ENCODE data around the gene PLD1.

Gene PLD1

DNA sequence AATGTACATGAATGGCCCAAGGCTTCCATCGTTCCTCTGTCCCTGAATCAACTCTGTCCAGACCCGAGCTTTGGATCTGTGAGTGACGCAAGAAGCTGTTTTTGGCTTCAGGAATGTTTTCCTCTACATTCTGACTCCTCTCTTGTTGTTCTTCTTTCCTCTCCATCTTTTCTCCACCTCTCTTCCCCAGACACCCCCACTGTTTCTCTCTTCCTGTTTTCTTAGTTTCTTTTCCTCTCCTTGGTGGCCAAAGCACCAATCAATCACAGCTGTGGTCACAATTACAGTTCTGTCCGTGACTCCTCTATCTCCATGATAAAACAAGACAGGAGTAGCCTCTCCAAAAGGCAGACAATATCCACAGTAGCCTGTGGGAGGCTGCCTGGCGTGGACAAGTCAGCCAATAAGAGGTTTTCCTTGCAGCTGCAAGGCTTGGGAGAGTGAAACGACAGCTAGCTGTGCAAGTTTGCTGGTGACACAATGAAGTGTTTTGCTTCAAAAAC, 28.0 kb upstream of the PLD1 start:
- no peak for DNase-seq (ENCODE audit: low spot score)

DNA sequence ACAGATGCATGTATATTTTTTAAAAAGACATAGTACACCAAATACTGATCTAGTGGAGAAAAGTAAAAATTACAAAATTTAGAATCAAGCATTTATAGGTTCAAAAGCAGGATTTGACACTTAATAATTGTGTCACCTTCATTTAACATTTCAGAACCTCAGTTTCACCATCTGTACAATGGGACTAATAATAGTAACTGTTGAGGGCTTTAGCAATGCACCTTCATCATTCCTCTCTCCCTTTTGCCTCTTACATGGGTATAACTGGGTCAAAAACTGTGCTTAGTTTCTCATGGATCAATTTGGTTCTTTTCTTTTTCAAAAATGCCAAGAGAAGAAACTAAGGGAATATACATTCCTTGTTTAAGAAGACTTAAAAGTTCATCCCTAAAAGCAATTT, 27.4 kb upstream of the PLD1 start:
- no peak for DNase-seq (ENCODE audit: low spot score)

DNA sequence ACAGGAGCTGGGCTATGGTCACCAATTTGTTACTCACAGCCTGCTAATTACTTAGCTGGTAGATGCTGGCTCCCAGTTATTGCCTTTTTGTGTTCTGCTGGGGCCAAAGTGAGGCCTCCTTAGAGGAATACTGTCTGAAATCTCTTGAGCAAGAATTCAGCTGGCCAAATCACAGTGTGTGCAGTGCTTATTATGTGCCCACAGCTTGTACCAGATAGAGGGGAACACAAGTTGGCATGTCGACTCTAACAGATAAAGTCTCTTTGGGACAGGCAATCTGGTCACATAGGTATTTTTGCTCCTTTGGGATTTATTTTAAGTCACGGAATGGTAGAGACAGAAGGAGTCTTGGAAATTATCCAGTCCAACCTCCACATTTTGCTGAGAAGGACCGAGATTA, 26.6 kb upstream of the PLD1 start:
- DNase-seq (ENCODE audit: low spot score) = no peak

DNA sequence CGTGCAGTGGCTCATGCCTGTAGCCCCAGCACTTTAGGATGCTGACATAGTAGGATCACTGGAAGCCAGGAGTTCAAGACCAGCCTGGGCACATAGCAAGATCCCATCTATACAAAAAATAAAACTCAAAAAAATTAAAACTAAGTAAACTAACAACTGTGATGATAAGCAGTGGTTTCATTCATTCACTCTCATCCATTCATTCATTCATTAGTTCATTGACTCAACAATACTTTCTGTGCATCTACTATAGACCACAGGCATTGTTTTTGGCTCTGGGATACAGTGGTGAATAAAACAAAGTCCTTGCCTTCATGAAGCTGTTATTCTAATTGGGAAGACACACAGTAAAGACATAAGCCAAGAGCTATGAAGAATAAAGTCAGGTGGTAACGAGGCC, 25.3 kb upstream of the PLD1 start:
- no peak for DNase-seq (ENCODE audit: low spot score)

DNA sequence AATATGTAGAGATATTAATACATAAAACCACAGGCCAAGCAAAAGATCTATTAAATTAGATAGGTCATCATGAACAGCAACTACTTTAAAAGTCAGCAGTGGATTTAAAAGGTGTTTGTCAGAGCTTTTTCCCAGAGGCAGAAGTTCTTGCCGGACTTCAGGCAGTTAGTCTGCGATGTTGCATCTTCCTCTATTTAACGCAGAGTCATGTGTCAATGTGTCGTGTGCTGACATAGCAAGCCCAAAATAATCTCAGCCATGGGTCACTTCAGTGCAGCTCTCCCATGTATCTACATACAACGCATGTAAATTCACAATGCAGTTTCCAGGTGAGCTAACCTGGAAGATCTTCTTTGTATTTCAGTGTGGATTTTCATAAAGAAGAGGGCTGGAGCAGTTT, 24.8 kb upstream of the PLD1 start:
- DNase-seq (ENCODE audit: low spot score) = no peak

DNA sequence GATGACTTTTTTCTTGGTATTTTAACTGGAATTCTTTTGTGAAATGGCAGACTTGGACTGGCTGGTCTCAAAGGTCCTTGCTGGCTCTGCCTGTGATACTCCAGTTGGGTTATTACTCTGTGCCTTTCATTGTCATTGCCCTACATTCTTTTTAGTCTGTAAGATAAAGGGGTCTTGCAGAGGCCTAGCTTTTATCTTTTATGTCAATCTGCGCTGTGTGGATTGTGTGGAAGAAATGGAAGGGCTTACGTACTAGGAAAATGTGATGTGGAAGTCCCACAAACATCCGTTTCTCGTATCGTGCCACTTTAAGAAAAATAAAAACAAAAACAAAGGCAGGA, 24.1 kb upstream of the PLD1 start:
- DNase-seq (ENCODE audit: low spot score) = no peak

DNA sequence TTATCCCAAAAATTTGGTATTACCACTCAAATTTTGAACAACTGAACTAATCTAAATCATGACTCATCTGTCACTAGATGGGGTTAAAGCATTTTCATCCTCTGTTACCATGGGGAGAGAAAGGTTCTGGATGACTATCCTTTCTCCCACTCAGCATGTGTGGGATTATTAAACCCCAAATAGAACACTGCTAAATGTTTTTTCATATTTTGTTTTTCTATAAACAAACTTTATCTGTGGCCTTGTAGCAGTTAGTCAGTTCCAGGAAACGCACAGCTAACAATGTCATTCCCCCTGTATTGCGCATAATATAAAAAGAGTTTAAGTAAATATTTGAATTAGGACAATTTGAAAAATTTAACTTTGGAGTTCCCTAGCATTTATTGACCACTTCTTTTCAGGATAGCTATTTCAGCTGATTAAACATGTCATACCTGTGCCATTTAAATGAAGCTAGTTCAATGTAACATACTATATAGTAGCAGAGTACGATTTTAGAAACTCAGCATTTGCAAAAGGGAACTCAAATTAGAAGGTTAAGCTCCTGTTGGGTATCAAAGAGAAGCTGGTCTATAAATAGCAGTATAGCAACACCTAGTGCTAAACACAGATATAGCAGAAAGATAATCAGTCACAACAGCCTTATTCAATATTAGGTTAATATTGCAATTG, 23.6 kb upstream of the PLD1 start:
- peak; percentile 79 for DNase-seq (ENCODE audit: low spot score)

DNA sequence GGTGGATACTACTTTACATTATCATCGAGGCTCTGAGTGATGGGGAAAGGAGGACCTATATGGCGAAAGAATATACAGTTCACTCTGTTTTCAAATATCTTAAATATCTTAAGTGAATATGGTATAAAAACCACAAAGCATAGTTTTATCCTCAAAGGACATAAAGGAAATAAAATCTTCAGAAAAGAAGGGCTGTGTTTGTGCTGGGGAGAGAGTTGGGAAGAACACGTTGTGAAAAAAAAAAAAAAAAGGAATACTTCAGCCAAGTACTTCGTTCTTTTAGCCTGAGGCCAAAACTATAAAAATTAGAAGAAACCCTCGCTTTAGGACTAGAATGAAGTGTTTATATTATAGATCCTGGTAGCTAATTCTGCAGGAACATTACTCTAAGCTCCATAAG, 22.7 kb upstream of the PLD1 start:
- no peak for DNase-seq (ENCODE audit: low spot score)

DNA sequence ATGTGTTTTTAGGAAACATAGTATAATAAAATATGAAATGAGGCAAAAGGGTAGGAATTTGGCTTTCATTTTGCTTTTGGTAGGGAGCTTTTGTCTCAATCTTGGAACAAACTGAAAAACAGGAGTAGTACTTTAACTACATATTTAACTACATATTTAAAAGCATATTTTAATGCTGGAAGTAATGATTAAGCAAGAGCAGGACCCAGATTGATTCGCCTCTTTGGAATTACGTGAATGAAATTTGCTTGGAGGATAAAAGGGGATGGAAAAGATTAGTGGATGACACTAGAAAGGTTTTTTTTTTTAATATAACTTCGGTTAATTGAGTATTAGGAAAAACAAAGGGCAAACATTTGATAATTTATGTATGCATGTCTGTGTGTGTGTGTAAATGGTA, 21.7 kb upstream of the PLD1 start:
- DNase-seq (ENCODE audit: low spot score) = no peak

DNA sequence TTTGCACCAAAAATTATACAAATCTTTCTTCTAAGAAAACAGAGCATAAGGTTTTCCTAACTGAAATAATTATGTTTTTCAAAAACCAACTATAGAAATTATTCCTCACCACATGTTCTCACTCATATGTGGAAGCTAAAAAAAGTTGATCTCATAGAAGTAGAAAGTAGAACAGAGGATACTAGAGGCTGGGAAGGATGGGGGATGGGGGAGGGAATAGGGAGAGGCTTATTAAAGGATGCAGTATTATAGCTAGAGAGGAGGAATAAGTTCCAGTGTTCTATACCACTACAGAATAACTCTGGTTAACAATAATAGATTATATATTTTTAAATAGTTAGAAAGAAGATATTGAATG, 20.2 kb upstream of the PLD1 start:
- no peak for DNase-seq (ENCODE audit: low spot score)

DNA sequence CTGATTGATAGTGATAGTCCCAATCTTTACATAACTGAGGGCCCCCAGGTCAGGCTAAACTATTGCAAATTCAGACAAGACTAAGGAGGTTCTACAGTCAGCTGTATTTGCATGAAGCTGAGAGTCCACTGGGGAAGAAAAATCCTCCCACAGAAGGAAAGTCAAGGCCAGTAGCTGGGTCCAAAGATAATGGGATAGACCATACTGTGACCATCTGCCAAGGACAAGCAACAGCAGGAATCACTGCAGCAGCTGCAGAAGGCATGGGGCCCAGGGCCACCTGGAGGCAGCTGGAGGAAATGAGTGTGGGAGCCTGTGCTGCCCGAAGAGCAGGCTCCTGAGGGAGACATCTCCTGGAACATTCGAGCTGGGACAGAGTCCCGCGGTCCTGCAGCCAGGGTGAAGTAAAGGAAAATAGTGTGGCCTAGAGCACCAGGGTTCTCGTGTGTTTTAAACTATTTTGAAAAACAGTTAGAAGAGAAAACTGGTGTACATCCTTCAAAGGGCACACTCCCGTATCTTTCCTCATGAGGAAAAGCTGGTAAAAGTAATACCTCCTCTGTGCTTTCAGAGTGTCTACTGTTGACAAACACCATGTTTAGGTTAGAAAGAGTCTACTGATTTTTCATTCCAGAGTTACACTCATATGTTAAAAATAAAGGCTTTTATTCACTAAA, 19.7 kb upstream of the PLD1 start:
- DNase-seq (ENCODE audit: low spot score) = peak; percentile 75

DNA sequence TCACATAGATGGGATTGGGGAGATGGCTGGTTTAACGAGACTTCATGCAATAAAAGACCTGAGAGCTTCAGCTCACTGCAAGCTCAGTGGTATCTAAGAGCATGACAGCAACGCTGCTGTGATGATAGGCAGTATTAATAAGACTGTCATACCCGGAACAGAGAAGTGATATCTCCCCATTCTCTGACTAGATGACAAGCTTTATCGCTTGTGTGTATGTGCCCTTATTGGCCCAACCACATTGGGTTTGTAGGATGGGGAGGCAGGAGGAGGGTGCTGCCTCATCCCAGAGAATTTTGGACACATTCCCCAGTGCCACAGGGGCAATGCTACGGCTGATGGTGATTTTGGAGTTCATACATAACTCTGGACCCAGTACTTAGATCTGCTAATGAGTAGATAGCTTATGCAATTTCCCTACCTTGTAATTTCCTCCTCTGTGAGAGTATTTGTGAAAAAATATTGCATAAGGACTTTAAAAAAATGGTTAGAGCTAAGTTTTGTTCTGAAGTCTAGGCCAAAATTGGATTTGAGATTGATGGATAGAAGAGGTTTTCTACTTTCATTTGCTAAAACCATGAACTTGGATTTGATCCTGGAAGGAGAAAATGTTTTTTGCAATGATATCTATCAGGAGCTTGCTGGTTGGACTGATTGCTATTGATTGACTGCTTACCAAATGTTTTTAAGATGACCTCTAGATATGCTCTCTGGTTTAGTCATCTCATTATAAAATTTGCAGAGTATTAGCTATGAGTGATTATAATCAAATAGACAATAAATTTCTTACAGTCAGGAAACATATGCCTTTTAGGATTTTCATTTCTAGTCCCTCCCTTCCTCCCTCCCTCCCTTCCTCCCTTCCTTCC, 18.9 kb upstream of the PLD1 start:
- no peak for DNase-seq (ENCODE audit: low spot score)

DNA sequence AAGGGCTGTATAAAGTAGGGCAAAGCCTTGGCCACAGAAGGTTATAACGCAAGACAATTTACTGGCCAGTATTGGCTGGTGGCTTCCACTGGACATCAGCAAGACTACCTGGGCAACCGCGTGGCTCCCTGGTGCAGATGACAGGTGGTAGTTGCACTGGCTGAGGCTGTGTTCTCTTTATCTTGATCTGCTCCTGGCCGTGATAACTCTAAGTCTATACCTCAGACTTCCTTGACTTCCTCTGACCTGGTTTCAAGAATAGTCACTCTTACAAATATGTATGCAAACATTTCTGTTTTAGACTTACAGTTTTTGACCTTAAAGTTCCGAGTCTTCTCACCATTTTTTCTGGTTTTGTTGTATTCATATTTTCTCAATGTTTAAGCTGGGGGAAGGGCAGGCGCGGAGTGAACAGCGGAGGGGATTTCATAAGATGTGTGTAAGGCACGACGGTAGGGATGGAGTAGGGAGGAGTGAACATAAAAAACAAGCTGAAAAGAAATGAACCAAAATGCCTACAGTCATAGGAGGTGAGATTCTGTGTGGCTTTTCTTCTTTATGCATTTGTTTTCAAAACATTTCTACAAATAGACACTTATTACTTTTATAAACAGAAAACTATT, 17.7 kb upstream of the PLD1 start:
- no peak for DNase-seq (ENCODE audit: low spot score)

DNA sequence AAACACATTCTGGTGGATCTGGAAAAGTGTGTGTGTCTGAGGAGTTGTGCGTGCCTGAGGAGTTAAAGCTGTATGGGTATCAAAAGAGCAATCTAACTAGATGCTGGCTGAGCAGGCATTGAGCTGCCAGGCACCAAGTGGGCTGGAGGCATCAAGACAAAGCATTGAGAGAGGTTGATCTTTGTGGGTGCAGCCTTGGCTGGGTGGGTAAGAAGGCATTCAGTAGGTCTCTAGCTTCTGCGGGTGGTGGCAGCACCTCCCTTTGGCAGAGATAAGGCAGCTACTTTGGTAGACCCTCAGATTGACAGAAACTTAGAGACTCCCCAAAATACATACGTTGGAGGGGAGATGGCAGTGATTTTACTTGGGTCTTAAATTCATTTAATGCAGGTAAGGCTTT, 17.1 kb upstream of the PLD1 start:
- no peak for DNase-seq (ENCODE audit: low spot score)

DNA sequence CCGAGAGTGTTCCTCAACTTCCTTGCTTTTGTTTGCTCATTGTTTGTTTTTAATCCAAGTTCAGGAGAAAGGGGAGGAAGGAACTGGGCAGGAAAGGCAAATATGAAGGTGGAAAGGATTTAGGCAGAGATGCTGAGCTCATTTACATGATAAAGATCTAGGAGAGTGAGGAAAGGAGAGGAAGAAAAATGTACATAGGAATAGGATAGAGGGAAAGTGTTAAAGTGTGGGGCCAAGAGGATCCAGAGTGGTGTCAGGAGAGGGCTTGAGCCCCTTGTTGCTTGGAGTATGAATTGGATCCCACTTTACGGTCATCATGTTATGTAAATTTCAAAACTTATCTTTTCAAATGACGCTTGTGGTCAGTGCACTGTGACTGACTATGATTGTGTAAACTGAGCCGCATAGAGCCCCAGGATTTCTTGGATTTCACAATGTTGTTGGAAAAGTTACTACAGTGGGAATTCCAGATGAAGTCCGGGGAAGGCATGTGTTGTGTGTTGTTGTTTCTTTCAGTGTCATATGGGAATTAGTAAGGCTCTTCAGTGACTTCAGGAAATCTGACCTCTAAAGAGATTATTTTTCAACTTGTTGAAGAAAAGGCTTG, 15.0 kb upstream of the PLD1 start:
- no peak for DNase-seq (ENCODE audit: low spot score)

DNA sequence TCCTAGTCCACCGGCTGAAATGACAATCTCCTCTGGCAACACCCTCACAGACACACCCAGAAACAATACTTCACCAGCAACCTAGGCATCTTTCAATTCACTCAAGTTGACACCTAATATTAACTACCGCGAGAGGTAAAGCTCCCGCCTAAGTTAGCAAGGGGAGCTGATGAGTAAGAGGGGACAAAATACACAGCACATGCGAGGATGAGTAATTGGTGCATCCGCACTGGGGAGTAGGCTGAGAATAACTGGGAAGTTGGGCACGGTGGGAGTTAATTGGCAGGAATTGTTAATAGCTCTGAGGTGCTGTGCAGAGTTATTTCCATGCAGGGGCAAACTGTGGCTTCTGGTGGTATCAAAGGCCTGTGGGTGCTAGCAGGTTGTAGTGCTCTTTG, 14.5 kb upstream of the PLD1 start:
- peak; percentile 34 for DNase-seq (ENCODE audit: low spot score)

DNA sequence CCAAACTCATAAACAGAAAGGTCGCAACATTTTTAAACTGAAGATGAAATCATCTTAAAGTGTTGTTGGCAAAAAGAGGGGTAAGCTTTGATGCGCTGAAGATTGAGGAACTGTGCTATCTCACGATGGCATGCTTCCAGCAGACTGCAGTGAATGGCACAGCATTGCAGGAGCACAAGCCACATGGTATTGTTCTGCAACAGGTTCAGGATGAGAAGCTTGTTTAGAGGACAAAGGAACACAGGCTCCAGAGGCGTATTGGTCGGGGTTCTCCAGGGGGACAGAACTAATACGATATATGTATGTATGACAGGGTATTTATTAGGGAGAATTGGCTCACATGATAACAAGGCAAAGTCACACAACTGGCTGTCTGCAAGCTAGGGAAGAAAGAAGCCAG, 13.8 kb upstream of the PLD1 start:
- no peak for DNase-seq (ENCODE audit: low spot score)

DNA sequence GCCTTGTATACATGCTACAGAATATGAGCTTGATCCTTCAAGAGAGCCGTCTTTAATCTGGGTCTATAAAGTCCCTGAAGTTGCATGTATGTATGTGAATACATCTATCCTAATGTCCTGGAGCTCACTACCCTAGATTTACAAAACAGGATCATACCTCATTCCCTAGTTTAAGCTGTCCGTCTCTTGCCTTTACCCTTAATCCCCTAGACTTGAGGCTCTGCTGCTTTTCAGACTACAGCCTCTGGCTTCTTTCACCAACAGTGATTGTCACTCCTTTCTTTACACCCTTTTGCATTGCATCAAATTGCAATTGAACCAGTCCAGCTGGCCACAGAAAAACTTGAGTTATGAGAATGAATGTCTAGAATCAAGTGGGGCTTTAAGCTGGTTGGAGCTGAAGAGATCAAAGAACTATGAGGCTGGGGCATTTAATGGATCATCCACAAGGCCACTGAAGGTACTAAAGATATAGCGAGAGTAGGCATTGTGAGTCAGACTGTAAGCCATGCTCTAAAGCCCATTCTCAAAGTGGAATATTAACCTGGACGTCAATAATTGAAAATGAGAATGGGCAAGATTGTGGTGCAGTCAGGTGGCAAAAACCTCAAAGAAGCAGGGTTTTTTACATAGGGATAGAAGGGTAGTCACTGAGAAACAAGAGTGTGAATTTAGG, 12.3 kb upstream of the PLD1 start:
- no peak for DNase-seq (ENCODE audit: low spot score)

DNA sequence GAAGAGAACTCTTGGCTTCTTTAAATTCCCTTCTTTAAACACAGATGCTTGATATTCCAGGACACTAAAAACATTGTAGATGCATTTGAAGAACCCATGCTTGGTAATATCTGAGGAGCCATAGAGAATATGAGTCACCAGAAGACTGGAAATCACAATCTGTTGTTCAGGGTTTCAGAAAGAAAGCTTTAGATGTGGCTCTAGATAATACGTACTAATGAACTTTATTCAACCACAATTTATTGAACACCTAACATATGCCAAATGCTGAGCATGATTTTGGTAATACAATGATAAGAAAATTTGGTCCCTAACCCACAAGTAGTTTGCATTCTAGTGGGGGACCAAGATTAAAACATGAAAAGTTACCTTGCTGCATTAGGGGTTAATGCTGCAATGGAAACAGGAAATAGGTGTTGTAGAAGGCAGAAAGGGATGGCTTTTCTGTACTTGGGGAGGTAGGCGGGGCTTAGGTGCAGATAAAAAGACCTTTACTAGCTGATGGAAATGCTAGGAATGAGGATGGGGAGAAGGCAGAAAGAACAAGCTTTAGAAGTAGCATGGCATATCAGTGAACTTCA, 11.6 kb upstream of the PLD1 start:
- no peak for DNase-seq (ENCODE audit: low spot score)

DNA sequence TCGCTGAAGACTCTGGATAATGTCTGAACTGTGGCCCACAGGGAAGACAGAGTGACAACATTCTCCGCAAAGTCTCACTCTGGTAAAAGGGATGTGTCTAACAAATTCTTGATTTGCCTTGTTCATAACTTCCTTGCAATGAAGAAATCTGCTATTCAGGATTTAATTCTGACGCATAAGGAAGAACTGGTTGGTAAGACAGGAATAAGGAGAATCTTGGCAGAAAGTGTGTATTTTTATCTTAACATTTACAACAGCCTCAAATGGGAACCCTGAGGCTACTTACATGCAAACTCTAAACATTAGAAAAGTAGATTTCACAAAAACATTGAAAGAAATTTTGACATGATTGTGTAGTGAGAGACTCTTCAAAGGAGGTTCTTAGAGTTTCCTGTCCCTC, 10.8 kb upstream of the PLD1 start:
- DNase-seq (ENCODE audit: low spot score) = no peak

DNA sequence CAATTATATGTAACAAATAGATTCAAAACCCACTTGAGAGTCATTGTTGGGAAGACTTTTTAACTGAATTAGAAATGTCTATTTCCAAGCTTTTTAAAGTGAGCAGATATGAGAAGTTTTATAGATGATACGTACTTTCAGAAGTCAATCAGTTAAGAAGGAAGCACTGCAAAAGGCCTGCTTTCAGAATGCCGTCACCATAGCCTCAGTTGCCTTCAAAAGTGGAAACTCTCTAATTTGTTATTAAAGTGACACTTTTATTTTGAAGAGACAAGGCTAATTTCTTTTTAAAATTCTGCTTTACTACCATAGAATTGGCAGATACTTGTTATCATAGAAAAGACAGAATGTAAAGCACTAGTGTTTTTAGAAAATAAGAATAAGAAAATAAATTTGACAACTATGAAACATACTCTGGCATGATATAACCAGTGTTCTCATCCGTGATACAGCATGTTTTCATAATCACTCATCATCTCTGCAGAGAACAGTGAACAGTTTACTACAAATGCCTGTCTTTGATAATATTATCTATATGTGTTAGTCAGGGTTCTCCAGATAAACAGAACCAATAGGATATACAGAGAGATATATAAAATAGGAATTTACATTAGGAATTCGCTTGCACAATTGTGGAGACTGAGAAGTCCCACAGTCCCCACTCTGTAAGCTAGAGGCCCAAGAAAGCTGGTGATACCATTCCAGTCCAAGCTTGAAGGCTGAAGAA, 7.0 kb upstream of the PLD1 start:
- no peak for DNase-seq (ENCODE audit: low spot score)

Measured in SW480 (cell line).